GM12874 (cell line): ENCODE measurements around the gene RANBP10.

Experiments used
- TF ChIP-seq, protein P1 (sequence below): IDR thresholded peaks from 2 replicates; pipeline ENCODE4 v1.5.1; 2011; ENCODE audit warnings: low read depth, mild to moderate bottlenecking, control low read depth, low read length, moderate library complexity; ENCODE audit not compliant: insufficient read depth

The RANBP10 gene

DNA sequence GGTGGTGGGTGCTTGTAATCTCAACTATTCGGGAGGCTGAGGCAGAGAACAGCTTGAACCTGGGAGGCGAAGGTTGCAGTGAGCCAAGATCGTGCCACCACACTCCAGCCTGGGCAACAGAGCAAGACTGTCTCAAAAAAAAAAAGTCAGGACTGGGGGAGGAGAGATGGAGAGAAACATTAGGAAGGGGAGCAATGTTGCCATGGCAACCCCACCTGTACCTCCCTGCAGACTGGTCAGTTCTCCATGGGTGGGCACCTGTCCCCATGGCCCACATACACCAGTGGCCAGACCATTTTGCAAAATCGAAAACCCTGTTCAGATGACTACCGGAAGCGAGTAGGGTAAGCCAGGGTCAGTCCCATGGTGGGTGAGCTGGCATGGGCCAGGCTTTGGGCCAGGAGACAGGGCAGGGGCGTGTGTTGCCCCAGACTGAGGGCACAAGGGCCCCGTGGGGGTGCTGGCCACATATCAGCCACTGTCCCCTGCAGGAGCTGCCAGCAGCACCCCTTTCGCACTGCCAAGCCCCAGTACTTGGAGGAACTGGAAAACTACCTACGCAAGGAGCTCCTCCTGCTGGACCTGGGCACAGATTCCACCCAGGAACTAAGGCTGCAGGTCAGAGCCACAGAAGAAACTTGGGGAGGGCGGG is 14.4 kb upstream of the RANBP10 start:
- TF ChIP-seq, protein P1, sequence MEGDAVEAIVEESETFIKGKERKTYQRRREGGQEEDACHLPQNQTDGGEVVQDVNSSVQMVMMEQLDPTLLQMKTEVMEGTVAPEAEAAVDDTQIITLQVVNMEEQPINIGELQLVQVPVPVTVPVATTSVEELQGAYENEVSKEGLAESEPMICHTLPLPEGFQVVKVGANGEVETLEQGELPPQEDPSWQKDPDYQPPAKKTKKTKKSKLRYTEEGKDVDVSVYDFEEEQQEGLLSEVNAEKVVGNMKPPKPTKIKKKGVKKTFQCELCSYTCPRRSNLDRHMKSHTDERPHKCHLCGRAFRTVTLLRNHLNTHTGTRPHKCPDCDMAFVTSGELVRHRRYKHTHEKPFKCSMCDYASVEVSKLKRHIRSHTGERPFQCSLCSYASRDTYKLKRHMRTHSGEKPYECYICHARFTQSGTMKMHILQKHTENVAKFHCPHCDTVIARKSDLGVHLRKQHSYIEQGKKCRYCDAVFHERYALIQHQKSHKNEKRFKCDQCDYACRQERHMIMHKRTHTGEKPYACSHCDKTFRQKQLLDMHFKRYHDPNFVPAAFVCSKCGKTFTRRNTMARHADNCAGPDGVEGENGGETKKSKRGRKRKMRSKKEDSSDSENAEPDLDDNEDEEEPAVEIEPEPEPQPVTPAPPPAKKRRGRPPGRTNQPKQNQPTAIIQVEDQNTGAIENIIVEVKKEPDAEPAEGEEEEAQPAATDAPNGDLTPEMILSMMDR = no peak

DNA sequence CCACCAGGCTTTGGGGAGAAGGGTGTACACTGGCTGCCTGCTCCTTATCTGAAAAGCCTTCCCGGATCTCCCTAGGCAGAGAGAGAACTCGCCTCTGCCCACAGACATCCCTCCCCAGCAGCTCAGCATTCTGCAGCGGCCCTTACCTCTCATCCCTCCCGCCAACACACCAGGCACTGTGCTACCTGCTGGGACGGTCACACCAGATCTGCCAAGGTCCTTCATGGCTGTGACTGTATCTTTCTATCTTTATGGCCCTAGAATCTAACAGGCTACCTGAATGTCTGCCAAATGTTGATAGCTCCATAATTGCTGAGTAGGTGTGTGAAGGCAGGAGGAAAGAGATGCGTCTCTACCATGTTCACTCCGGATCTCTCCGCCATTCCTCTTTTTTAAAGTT is 8.2 kb upstream of the RANBP10 start:
- TF ChIP-seq, protein P1 = no peak

DNA sequence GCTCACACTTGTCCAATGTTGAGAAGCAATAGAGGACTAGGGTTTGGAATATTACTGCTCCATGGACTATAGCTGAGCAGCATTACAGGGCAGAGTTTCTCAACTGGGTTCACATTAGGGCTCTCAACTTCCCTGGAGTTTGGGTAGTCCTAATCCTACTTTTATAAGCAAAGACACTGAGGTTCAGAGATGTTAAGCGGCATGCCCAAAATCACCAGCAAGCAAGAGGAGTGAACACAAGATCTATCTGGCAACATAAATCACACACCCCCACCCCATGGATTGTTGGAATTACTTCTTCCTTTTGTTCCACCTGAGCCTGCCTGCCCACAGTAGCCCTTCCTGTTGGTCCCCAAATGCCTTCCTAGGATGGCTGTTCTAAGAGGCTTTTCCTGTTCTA is 5.5 kb upstream of the RANBP10 start:
- TF ChIP-seq, protein P1 = no peak

DNA sequence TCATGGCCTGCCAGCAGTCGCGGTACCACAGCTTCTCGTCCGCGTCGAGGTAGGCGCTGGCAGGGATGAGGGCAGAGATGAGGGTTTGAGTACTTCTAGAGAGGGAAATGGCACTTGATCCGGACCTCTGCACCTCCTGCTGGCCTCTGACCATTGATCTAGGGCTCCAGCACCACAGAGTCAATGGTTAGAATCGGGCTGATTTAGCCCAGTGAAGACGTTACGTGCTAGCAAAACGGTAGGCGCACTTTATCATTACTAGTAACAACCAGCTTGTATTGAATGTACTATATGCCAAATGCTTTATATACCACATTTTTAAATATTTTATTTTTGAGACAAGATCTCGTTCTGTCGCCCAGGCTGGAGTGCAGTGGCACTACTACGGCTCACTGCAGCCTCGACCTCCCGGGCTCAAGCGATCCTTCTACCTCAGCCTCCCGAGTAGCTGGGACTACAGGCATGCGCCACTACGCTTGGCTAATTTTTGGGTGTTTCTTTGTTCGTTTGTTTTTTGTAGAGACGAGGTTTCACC is 855 bp upstream of the RANBP10 start:
- TF ChIP-seq, protein P1 = no peak

DNA sequence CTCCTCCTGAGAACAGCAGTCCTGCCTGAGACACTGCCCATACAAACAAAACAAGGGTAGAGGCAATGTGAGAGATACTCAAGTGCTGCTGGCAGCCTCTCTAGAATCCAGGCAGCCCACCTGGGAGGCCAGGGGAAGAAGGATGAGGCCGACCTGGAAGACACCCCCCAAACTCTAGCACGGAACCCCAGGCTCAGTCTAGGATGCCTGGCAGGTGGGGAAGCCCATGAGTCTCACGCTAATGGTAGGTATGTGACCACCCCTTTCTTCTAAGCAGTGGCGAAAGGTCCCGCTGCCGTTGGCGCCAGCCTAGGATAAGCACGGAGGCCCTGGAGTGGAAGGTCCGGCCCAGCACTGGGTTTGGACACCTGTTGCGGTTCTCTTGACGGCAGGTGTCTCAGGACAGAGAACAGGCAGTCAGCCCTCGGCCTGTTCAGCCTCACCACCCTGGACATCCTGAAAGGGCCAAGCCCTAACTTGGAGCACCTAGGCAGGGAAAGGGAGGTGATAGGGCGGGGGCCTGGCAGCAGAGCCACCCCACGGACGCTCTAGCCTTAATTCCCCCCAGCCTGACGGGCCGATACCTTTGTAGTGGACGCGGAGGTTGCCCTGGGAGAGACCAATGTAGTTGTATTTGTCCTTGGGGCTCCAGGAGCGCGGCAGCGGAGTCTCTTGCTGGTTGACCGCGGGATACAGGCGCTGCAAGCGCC is 487 bp downstream of the RANBP10 start:
- TF ChIP-seq, protein P1 = no peak

DNA sequence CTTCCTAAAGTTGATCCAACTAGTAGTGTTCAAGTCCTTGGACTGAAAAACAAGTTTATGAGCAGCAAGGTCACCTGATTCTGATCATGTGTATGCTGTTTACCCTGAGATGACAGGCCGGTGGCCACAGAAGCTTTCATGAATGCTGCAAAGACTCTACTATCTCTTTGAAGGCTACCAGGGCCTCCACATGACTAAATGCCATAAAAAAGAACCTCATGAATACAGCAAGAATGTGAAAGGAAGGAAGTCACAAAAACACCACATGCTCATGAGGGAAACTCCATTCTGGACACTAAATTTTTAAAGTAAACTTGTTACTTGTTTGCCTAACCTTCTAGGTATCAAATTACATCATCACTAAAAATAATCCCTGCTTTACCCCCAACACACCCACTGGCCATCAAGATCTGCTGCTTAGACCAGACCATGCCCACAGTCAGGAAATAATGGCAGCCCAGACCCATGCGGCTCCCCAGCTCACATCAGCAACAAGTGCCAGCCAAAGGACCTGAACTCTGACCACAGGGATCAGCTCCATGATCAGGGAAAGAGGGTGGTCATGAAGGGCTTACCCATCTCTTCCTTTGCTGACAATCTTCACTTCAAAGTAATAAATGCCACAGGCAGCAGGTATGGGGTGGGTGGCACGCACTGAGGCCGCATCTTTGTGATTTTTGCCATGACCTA is 1.4 kb downstream of the RANBP10 start:
- TF ChIP-seq, protein P1 = no peak

DNA sequence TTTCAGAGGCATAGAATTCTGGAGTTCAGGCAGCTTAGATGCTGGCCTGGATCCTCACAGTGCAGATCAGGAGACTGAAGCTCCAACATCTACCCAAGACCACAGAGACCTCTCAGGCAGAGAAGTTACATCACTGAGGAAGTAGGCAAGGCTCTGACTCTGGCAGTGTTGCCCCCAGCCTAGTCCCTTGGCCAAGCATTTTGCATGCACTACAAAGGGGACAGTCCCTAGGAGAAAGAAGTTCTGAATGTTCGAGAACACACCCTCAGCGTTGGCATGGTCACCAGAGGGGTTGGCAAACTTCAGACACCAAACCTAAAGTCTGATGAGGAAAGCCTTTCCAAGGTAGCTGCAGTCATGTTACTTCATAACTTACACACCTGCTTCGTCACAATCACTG is 2.5 kb downstream of the RANBP10 start:
- TF ChIP-seq, protein P1 = no peak
